Measurements from ENCODE around the gene CS.
"Not testable (repeated sequence)": the region's sequence is repeated elsewhere in the genome, so short reads cannot be mapped to it uniquely, and the experiment has no call there.

The CS gene

GRCh38 chr12:56267443-56268071 lies 32.6 kb downstream of the CS start:
- Histone ChIP-seq H3K4me1 (ENCODE audit: insufficient read depth, low read length) (peaks cover 4% of the 10 kb centered on the region; the same call in 1 of the 2 replicates), H3K4me3 (ENCODE audit: low read length) (peak overlapping the region; percentile 96), H3K9ac (ENCODE audit: low read depth, low read length) (peak overlapping the region; percentile 84; the same call in 1 of the 2 replicates), H3K9me3 (ENCODE audit: insufficient read depth, low read depth, low read length) (no peaks in the 10 kb centered on the region), H3K27ac (ENCODE audit: low read length) (no peak overlapping the region), H3K27me3 (ENCODE audit: insufficient read depth, low read length) (no peaks in the 10 kb centered on the region), H3K36me3 (ENCODE audit: insufficient read depth, low read depth, low read length) (peaks cover 35% of the 10 kb centered on the region)

DNA sequence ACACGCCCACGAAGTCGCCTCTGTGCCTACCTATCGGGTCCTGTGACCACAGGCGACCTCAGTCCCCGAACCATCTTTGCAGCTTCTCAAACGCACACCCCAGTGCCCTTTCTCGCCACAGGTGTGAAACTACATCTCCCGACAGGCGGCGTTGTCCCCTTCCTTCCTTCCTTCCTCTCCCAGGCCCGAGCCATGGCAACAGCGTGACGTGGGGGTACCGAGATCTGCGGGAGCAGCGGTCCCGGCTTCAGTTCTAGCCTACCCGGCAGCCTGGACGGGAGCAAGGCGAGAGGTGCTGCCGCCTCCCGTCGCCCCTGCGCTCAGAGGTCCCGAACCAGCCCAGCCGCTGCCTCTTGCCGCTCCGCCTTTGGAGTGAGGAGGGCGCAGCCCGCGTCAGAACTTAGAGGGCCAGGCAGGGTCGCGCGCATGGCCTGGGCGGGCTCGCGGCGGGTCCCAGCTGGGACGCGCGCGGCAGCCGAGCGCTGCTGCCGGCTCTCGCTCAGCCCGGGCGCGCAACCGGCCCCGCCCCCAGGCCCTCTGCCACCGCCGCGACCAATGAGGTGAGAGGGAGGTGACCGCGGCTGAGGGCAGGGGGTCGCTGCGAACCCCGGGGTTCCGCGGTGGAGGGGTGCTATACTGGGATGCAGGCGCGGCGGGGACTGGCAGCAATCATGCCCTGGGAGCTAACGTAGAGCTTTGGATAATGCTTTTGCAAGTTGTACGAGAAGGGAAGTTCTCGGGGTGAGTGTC lies 33.3 kb downstream of the CS start, which contains the start of gene COQ10A:
Gene COQ10A, plus strand, starts transcription at position 250 of the 750 bp plus-strand sequence. Its CDS starts 177 bp downstream, at position 427.
- no peaks in the 10 kb centered on the region for H3K9me3 ChIP-seq (ENCODE audit: insufficient read depth, low read depth, low read length)
- no peak within 1 kb of the TSS for H3K27ac ChIP-seq (ENCODE audit: low read length)
- peak within 1 kb of the TSS; percentile 96 for H3K4me3 ChIP-seq (ENCODE audit: low read length)
- peak within 1 kb of the TSS; percentile 84; the same call in 1 of the 2 replicates for H3K9ac ChIP-seq (ENCODE audit: low read depth, low read length)
- no peaks in the 10 kb centered on the region for H3K27me3 ChIP-seq (ENCODE audit: insufficient read depth, low read length)
- H3K4me1 ChIP-seq (ENCODE audit: insufficient read depth, low read length): peaks cover 4% of the 10 kb centered on the region; the same call in 1 of the 2 replicates
- H3K36me3 ChIP-seq (ENCODE audit: insufficient read depth, low read depth, low read length): peaks cover 28% of the 10 kb centered on the region

DNA sequence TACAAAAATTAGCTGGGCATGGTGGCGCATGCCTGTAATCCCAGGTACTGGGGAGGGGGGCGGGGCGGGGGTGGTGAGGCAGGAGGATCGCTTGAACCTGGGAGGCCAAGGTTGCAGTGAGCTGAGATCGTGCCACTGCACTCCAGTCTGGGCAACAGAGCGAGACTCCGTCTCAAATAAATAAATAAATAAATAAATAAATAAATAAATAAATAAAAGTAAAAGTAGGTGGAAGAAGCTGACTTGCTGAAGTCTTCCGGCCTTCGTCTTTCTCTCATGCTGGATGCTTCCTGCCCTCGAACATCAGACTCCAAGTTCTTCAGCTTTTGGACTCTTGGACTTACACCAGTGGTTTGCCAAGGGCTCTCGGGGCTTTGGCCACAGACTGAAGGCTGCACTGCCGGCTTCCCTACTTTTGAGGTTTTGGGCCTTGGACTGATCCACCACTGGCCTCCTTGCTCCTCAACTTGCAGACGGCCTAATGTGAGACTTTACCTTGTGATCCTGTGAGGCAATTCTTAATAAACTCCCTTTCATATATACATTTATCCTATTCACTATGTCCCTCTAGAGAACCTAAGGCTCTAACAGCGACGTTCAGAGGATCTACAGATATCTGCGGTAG lies 34.0 kb downstream of the CS start:
- not testable (repeated sequence) for H3K27me3 ChIP-seq (ENCODE audit: insufficient read depth, low read length); H3K9me3 ChIP-seq (ENCODE audit: insufficient read depth, low read depth, low read length); H3K27ac ChIP-seq (ENCODE audit: low read length); H3K4me1 ChIP-seq (ENCODE audit: insufficient read depth, low read length)
- H3K4me3 ChIP-seq (ENCODE audit: low read length): peak overlapping the region; percentile 96
- peaks cover 21% of the 10 kb centered on the region for H3K36me3 ChIP-seq (ENCODE audit: insufficient read depth, low read depth, low read length)
- peak overlapping the region; percentile 84; the same call in 1 of the 2 replicates for H3K9ac ChIP-seq (ENCODE audit: low read depth, low read length)

DNA sequence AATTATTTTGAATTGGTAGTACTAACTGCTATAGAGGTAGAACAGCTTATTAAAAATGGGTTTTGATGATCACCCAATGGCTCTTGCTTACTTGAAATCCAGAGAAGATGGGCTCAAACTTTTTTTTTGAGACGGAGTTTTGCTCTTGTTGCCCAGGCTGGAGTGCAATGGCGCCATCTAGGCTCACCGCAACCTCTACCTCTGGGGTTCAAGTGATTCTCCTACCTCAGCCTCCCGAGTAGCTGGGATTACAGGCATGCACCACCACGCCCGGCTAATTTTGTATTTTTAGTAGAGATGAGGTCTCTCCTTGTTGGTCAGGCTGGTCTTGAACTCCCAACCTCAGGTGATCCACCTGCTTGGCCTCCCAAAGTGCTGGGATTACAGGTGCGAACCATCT lies 37.2 kb downstream of the CS start:
- not testable (repeated sequence) for H3K4me3 ChIP-seq (ENCODE audit: low read length); H3K9ac ChIP-seq (ENCODE audit: low read depth, low read length); H3K9me3 ChIP-seq (ENCODE audit: insufficient read depth, low read depth, low read length); H3K4me1 ChIP-seq (ENCODE audit: insufficient read depth, low read length); H3K36me3 ChIP-seq (ENCODE audit: insufficient read depth, low read depth, low read length); H3K27ac ChIP-seq (ENCODE audit: low read length); H3K27me3 ChIP-seq (ENCODE audit: insufficient read depth, low read length)

GRCh38 chr12:56261503-56262232 lies 38.5 kb downstream of the CS start:
- H3K36me3 ChIP-seq (ENCODE audit: insufficient read depth, low read depth, low read length): no peaks in the 10 kb centered on the region
- peaks cover 9% of the 10 kb centered on the region; the same call in 1 of the 2 replicates for H3K4me1 ChIP-seq (ENCODE audit: insufficient read depth, low read length)
- H3K27me3 ChIP-seq (ENCODE audit: insufficient read depth, low read length): no peaks in the 10 kb centered on the region
- H3K27ac ChIP-seq (ENCODE audit: low read length): no peak overlapping the region
- H3K9ac ChIP-seq (ENCODE audit: low read depth, low read length): no peak overlapping the region
- H3K9me3 ChIP-seq (ENCODE audit: insufficient read depth, low read depth, low read length): no peaks in the 10 kb centered on the region
- no peak overlapping the region for H3K4me3 ChIP-seq (ENCODE audit: low read length)

DNA sequence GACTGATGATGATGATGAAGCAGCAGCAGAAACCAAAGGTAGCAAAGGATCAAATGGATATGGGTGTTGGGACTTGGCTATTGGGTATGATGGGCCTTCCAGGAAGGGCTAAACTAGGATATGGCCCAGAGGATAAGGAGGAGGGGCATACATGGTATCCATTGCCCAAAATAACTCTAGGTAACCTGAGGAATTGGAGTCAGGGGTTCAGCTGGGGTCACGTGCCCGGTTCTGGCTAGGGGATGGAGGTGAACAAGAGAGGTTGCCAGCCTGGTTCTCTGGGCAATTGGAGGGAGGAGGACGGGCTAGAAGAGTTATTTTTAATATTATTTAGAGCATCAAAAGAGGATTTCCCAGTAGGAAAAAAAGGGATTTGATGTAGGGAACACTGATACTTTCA lies 39.2 kb downstream of the CS start:
- Histone ChIP-seq H3K36me3 (ENCODE audit: insufficient read depth, low read depth, low read length) (peaks cover 2% of the 10 kb centered on the region; the same call in 1 of the 2 replicates), H3K4me3 (ENCODE audit: low read length) (no peak overlapping the region), H3K27ac (ENCODE audit: low read length) (no peak overlapping the region), H3K4me1 (ENCODE audit: insufficient read depth, low read length) (peaks cover 16% of the 10 kb centered on the region), H3K9ac (ENCODE audit: low read depth, low read length) (no peak overlapping the region), H3K9me3 (ENCODE audit: insufficient read depth, low read depth, low read length) (no peaks in the 10 kb centered on the region), H3K27me3 (ENCODE audit: insufficient read depth, low read length) (no peaks in the 10 kb centered on the region)

- H3K9ac ChIP-seq (ENCODE audit: low read depth, low read length): no peak overlapping the region
- H3K36me3 ChIP-seq (ENCODE audit: insufficient read depth, low read depth, low read length): peaks cover 8% of the 10 kb centered on the region
- H3K27ac ChIP-seq (ENCODE audit: low read length): no peak overlapping the region
- no peaks in the 10 kb centered on the region for H3K27me3 ChIP-seq (ENCODE audit: insufficient read depth, low read length)
- H3K9me3 ChIP-seq (ENCODE audit: insufficient read depth, low read depth, low read length): no peaks in the 10 kb centered on the region
- peaks cover 16% of the 10 kb centered on the region for H3K4me1 ChIP-seq (ENCODE audit: insufficient read depth, low read length)
- H3K4me3 ChIP-seq (ENCODE audit: low read length): no peak overlapping the region
Measured at GRCh38 chr12:56260380-56260779, 39.8 kb downstream of the CS start.

- H3K27me3 ChIP-seq (ENCODE audit: insufficient read depth, low read length): no peaks in the 10 kb centered on the region
- H3K4me1 ChIP-seq (ENCODE audit: insufficient read depth, low read length): peaks cover 16% of the 10 kb centered on the region
- H3K9ac ChIP-seq (ENCODE audit: low read depth, low read length): peak overlapping the region; percentile 79
- H3K4me3 ChIP-seq (ENCODE audit: low read length): peak overlapping the region; percentile 95
- peaks cover 22% of the 10 kb centered on the region for H3K36me3 ChIP-seq (ENCODE audit: insufficient read depth, low read depth, low read length)
- no peaks in the 10 kb centered on the region for H3K9me3 ChIP-seq (ENCODE audit: insufficient read depth, low read depth, low read length)
- no peak overlapping the region for H3K27ac ChIP-seq (ENCODE audit: low read length)
Measured at GRCh38 chr12:56258820-56259183, 41.3 kb downstream of the CS start.

GRCh38 chr12:56258068-56258819 lies 41.9 kb downstream of the CS start, which contains the start of gene ANKRD52:
Gene ANKRD52 (minus strand): TSS chr12:56258384. CDS start chr12:56258269, 115 bp downstream.
- Histone ChIP-seq H3K9me3 (ENCODE audit: insufficient read depth, low read depth, low read length) (no peaks in the 10 kb centered on the region), H3K27ac (ENCODE audit: low read length) (peak within 1 kb of the TSS; percentile 27), H3K36me3 (ENCODE audit: insufficient read depth, low read depth, low read length) (peaks cover 27% of the 10 kb centered on the region), H3K27me3 (ENCODE audit: insufficient read depth, low read length) (no peaks in the 10 kb centered on the region), H3K4me3 (ENCODE audit: low read length) (peak within 1 kb of the TSS; percentile 95), H3K4me1 (ENCODE audit: insufficient read depth, low read length) (peaks cover 16% of the 10 kb centered on the region), H3K9ac (ENCODE audit: low read depth, low read length) (peak within 1 kb of the TSS; percentile 79)

DNA sequence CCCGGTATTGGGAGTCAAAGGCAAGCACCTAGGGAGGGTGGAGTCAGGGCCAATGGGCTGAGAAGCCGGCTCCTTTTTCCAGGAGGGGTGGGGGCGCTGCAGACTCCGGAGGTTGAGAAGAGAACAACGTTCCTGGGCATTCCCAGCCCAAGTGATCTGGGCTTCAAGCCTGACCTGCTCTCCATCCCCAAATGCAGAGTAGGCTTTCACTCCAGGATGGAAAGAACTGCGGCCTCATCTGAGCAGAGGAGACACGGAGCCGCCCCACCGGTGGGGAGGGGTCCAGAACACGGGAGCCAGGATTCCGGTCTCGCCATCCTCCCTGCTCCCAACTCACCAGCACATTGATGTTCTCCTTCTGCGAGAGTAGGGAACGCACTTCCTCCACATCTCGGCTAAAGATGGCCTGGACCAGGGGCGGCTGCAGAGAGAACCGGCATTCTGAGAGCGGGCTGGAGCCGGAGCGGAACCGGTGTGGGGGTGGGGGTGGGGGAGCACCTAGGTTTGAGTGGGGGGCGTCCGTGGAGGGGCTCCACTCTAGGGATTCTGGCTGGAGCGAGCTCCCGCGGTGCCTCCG lies 42.6 kb downstream of the CS start:
- Histone ChIP-seq H3K4me1 (ENCODE audit: insufficient read depth, low read length) (peaks cover 16% of the 10 kb centered on the region), H3K27me3 (ENCODE audit: insufficient read depth, low read length) (no peaks in the 10 kb centered on the region), H3K9me3 (ENCODE audit: insufficient read depth, low read depth, low read length) (no peaks in the 10 kb centered on the region), H3K4me3 (ENCODE audit: low read length) (peak overlapping the region; percentile 95), H3K9ac (ENCODE audit: low read depth, low read length) (peak overlapping the region; percentile 79; the same call in 1 of the 2 replicates), H3K36me3 (ENCODE audit: insufficient read depth, low read depth, low read length) (peaks cover 34% of the 10 kb centered on the region), H3K27ac (ENCODE audit: low read length) (peak overlapping the region; percentile 27)
